HG02798 (cell line): ENCODE data around the gene TMEM248.
"Not testable (repeated sequence)": the region's sequence is repeated elsewhere in the genome, so short reads cannot be mapped to it uniquely, and the experiment has no call there.

Experiments used
- ATAC-seq: cut with Tn5 transposase; IDR thresholded peaks from one replicate; pipeline ENCODE4 v1.9.1; 2021; ENCODE audit warnings: mild to moderate bottlenecking; ENCODE audit not compliant: unreplicated experiment, poor library complexity

Gene TMEM248

GRCh38 chr7:66995050-66995776 lies 74.2 kb downstream of the TMEM248 start, which contains the start of gene SBDS:
Gene SBDS, minus strand, starts transcription at chr7:66995586. Its CDS starts 169 bp downstream, at chr7:66995417.
- peak; percentile 76 for ATAC-seq

GRCh38 chr7:66996444-66997191 lies 75.6 kb downstream of the TMEM248 start, which contains the start of gene TYW1:
Gene TYW1, plus strand, starts transcription at chr7:66996833. Its CDS starts 146 bp downstream, at chr7:66996979.
- peak; percentile 90 for ATAC-seq

- ATAC-seq = not testable (repeated sequence)
These were observed 79.7 kb downstream of the TMEM248 start for GRCh38 chr7:67000601-67001258.

- not testable (repeated sequence) for ATAC-seq
These were observed 83.1 kb downstream of the TMEM248 start for GRCh38 chr7:67004145-67004544.

DNA sequence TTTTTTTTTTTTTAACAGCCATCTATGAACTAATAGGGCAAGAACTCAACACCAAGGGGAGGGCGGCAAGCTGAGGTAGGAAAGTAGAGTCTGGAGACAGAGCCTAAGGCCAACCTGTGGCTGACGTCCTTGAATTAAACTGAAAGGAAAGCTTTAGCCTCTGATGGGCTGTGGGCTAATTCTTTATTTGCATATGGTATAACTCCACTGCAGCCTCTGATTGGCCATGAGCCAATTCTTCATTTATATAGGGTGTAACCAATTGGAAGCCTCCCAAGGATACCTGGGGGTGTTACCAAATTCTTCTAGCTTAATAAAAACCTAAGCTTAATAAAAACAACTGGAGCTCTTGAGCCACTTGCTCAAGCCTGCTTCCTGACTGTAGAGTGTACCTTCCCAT lies 85.9 kb downstream of the TMEM248 start:
- ATAC-seq = no peak
